WERI-Rb-1 (cell line): ENCODE results near the gene PADI2.

Source experiments
- DNase-seq: peaks from one replicate; pipeline ENCODE4 v3.0.0-alpha.2; 2020
- H3K27ac ChIP-seq: fragments of 250-450 bp; sonication (Bioruptor Pico); 2 replicates; pipeline ENCODE4 v1.5.1; 2020; ENCODE audit warnings: mild to moderate bottlenecking, moderate library complexity
- H3K27me3 ChIP-seq: fragments of 250-450 bp; sonication (Bioruptor Pico); 2 replicates; pipeline ENCODE4 v1.5.1; 2021; ENCODE audit warnings: mild to moderate bottlenecking, low read depth, moderate library complexity; ENCODE audit not compliant: insufficient read depth, severe bottlenecking
- H3K36me3 ChIP-seq: fragments of 250-450 bp; sonication (Bioruptor Pico); 2 replicates; pipeline ENCODE4 v1.5.1; 2020; ENCODE audit warnings: mild to moderate bottlenecking, moderate library complexity
- H3K4me3 ChIP-seq: 2 replicates; pipeline ENCODE4 v1.5.1; 2011; ENCODE audit warnings: low read depth, mild to moderate bottlenecking, control low read depth, low read length
- H3K9me3 ChIP-seq: fragments of 250-450 bp; sonication (Bioruptor Pico); 2 replicates; pipeline ENCODE4 v1.5.1; 2021; ENCODE audit warnings: mild to moderate bottlenecking, moderate library complexity; ENCODE audit not compliant: severe bottlenecking
- TF ChIP-seq, protein P1 (sequence below): IDR thresholded peaks from 2 replicates; pipeline ENCODE4 v1.5.1; 2011; ENCODE audit warnings: low read depth, mild to moderate bottlenecking, control low read depth, inconsistent platforms, low read length

Gene PADI2

DNA sequence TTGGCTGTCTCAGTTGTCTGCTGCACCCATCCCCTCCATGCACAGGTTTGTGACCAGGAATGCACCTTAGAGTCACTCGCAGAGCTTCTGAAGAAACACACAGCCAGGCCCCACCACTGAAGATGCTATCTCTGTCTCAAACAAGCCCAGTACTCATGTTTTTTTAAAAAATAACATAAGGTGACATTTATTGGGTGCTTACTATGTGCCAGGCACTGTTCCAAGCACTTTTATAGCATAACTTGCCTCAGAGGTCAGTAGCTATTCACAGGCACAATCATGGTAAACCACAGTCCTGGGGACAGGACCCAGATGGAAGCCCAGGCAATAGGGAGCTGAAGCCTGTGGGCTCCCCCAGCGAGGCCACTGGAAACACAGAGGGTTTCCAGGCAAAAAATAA lies 98.7 kb downstream of the PADI2 start:
- TF ChIP-seq, protein P1, sequence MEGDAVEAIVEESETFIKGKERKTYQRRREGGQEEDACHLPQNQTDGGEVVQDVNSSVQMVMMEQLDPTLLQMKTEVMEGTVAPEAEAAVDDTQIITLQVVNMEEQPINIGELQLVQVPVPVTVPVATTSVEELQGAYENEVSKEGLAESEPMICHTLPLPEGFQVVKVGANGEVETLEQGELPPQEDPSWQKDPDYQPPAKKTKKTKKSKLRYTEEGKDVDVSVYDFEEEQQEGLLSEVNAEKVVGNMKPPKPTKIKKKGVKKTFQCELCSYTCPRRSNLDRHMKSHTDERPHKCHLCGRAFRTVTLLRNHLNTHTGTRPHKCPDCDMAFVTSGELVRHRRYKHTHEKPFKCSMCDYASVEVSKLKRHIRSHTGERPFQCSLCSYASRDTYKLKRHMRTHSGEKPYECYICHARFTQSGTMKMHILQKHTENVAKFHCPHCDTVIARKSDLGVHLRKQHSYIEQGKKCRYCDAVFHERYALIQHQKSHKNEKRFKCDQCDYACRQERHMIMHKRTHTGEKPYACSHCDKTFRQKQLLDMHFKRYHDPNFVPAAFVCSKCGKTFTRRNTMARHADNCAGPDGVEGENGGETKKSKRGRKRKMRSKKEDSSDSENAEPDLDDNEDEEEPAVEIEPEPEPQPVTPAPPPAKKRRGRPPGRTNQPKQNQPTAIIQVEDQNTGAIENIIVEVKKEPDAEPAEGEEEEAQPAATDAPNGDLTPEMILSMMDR: no peak
- peaks cover 63% of the 10 kb centered on the region for H3K36me3 ChIP-seq
- H3K4me3 ChIP-seq: no peak overlapping the region
- H3K27me3 ChIP-seq: no peaks in the 10 kb centered on the region
- H3K27ac ChIP-seq: no peak overlapping the region
- no peaks in the 10 kb centered on the region for H3K9me3 ChIP-seq
- DNase-seq: no peak

DNA sequence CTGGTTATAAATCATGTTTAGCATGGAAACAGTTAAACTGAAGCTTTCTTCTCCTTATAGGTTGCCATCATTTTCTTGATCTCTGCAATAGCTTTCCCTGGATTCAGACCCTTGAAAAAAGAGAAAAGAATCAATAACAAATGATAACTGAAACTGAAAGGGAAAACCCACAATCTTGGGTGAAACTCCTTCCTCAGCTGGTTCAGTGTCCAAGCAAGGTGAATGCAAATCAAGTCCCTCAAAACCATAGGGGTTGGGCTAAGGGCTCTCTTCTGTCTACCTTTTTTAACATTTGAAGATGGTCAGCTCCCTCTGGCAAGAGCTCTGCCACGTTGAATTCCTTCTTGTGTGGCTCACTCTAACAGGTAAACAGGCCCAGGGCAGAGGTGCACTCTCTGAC lies 100.4 kb downstream of the PADI2 start:
- H3K27ac ChIP-seq: no peak overlapping the region
- H3K27me3 ChIP-seq: no peaks in the 10 kb centered on the region
- DNase-seq: no peak
- H3K4me3 ChIP-seq: no peak overlapping the region
- peaks cover 55% of the 10 kb centered on the region for H3K36me3 ChIP-seq
- no peaks in the 10 kb centered on the region for H3K9me3 ChIP-seq
- TF ChIP-seq, protein P1: no peak

DNA sequence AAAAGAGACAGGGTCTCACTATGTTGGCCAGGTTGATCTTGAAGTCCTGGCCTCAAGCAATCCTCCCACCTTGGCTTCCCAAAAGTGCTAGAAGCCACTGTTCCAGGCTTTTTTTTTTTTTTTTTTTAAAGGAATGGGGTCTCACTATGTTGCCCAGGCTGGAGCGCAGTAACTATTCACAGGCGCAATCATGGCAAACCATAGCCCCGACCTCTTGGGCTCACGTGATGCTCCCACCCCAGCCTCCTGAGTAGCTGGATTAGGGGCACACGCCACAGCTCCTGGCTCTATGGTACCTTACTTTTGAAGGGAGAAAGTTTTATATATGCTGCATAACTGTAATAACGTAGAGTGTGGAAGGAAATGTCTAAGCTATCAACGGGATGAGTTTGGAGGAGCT lies 101.8 kb downstream of the PADI2 start:
- H3K27me3 ChIP-seq: no peaks in the 10 kb centered on the region
- DNase-seq: no peak
- peaks cover 44% of the 10 kb centered on the region for H3K36me3 ChIP-seq
- no peaks in the 10 kb centered on the region for H3K9me3 ChIP-seq
- H3K27ac ChIP-seq: no peak overlapping the region
- TF ChIP-seq, protein P1: no peak
- no peak overlapping the region for H3K4me3 ChIP-seq
